Measurements from ENCODE around the gene LCNL1.
"Not testable (repeated sequence)": the region's sequence is repeated elsewhere in the genome, so short reads cannot be mapped to it uniquely, and the experiment has no call there.

Gene LCNL1

GRCh38 chr9:137026384-137026783 is 43.6 kb downstream of the LCNL1 start:
- DNase-seq, result no peak
- TF ChIP-seq GATA1 (IDR thresholded peaks at IDR 0.05; ENCODE audit: low read depth, low read length), result no peak

DNA sequence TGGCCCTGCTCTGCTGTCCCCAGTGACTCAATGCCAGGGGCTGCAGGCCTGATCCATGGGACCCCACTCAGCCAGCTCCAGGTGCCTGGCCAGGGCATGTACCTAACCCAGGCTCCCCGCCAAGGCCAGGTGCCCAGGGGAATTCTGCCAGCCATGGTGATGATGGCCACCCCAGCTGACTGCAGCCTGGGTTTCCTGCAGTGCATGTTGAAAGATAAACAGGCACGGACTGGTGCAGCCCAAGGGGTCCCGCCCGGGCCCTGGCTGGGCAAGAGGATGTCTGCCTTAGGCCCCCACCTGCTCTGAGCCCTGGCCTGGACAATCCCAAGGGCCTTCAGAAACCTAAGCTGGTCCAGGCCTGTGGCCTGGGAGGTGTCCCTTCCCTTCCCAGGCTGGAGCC is 44.0 kb downstream of the LCNL1 start:
- TF ChIP-seq POLR2A (IDR thresholded peaks at IDR 0.05; ENCODE audit: low read length) (no peak), GATA1 (IDR thresholded peaks at IDR 0.05; ENCODE audit: low read depth, low read length) (no peak)
- DNase-seq, result no peak

DNA sequence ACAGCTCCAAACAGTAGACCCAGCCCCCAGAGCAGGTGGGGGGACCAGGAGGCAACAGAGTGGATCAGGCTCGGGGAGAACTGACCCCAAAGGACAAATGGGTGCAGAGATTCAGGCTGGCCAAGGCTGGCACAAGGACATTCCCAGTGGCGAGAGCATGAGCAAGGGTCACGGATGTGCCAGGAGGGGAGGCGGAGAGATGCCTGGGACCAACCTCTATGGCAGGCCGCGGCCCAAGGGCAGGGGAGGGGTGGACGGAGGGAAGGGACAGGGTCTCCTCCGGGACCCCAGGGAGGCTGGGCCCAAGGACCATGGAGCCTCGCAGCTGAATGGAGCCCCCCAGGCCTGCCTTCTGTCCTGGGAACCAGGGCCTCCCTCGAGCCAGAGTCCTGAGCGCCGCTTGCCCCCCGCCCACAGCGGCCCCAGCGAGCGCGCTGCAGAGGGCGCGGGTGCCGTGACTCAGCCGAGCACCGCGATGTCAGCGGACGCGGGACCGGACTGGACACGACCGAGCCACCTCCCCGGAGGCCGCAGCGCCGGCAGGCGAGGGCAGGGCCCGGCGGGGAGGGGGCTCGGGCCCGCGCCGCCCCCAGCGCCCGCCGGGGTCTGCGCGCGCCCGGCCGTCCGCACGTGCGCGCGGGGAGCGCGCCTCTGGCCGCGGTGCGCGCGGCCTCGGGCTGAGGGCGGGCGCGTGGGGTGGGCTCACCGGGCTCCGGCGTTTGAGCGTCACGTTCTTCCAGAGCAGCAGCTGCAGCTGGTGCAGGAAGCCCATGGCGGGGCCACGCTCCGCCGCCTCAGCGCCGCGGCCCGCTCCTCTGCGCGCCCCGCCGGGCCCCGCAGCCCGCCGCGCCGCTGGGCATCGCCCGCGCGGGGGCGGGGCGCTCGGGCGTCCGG is 44.8 kb downstream of the LCNL1 start, which contains the start of gene ABCA2:
ABCA2 (minus strand) TSS at position 869 of the 894 bp plus-strand sequence; CDS start at position 772, 97 bp downstream.
- no peak for DNase-seq
- TF ChIP-seq POLR2A (IDR thresholded peaks at IDR 0.05; ENCODE audit: low read length), result no peak
- TF ChIP-seq GATA1 (IDR thresholded peaks at IDR 0.05; ENCODE audit: low read depth, low read length), result no peak

GRCh38 chr9:137028263-137029057 is 45.7 kb downstream of the LCNL1 start:
- TF ChIP-seq POLR2A (IDR thresholded peaks at IDR 0.05; ENCODE audit: low read length) (no peak), GATA1 (IDR thresholded peaks at IDR 0.05; ENCODE audit: low read depth, low read length) (no peak)
- peak; percentile 76 to 88 for DNase-seq

DNA sequence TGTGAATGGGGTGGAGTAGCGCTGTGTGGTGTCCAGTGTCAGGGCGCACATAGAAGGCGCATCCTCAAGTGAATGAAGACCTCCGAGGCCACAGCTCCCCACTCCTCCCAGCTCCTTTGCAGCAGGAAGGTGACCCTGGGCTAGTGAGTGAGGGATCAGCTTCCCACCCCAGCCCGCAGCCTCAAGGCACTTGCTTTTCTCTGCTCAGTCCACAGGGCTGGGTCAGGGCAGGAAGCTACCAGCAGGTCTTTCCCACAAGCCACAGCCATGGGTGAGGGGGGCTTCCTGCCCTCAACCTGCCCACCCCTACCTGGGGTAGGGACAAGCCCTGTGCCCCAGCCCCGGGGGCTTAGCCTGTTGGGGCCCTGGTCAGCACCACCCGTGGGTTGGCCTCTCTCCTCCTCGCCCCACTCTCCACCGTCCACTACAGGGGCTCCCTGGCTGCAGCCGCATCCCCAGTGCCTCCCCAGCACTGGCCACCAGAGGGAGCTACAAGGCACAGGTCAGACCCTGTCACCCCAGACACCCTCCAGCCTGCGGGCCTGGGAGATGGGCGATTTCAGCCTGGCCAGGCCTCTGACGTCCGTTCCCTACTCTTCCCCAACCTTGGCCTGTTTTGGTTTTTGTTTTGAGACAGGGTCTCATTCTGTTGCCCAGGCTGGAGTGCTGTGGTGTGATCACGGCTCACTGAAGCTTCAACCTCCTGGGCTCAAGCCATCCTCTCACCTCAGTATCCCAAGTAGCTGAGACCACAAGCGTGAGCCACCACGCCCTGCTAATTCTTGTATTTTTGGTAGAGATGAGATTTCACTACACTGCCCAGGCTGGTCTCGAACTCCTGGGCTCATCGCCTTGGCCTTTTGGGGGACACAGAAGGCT is 46.5 kb downstream of the LCNL1 start:
- TF ChIP-seq GATA1 (IDR thresholded peaks at IDR 0.05; ENCODE audit: low read depth, low read length) (no peak), POLR2A (IDR thresholded peaks at IDR 0.05; ENCODE audit: low read length) (no peak)
- DNase-seq, result peak; percentile 69 to 83

GRCh38 chr9:137030006-137030405 is 47.2 kb downstream of the LCNL1 start:
- no peak for DNase-seq
- TF ChIP-seq GATA1 (IDR thresholded peaks at IDR 0.05; ENCODE audit: low read depth, low read length) (no peak), POLR2A (IDR thresholded peaks at IDR 0.05; ENCODE audit: low read length) (no peak)

- no peak for DNase-seq
- TF ChIP-seq GATA1 (IDR thresholded peaks at IDR 0.05; ENCODE audit: low read depth, low read length) (no peak), POLR2A (IDR thresholded peaks at IDR 0.05; ENCODE audit: low read length) (no peak)
Observed at GRCh38 chr9:137030538-137031527, 48.0 kb downstream of the LCNL1 start.

- no peak for TF ChIP-seq GATA1 (IDR thresholded peaks at IDR 0.05; ENCODE audit: low read depth, low read length)
- TF ChIP-seq POLR2A (IDR thresholded peaks at IDR 0.05; ENCODE audit: low read length), result no peak
Observed at GRCh38 chr9:137031904-137032640, 49.3 kb downstream of the LCNL1 start, which contains the start of gene FUT7. FUT7 (minus strand) TSS chr9:137032088; CDS start chr9:137031991, 97 bp downstream.

DNA sequence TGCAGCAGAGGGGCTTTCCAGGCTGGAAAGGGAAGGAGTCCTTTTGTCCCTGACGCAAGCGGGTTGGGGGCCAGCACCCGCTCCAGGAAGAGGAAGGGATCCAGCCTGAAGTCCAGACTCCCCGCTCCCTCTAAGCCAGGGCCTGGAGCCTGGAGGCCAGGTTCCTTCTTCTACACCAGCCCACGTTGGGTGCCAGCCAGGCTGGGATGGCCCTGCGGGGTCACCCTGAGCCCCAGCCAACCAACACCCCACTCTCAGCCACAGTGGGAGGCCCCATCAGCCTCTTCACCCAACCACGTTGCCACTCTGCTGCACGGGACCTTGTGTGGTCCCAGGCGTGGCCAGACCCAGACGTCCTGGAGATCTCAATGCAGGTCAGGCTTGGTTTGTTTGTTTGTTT is 50.1 kb downstream of the LCNL1 start:
- TF ChIP-seq GATA1 (IDR thresholded peaks at IDR 0.05; ENCODE audit: low read depth, low read length) (no peak), POLR2A (IDR thresholded peaks at IDR 0.05; ENCODE audit: low read length) (no peak)
- DNase-seq, result no peak

More at GRCh38 chr9:137031904-137032640, 49.3 kb downstream of the LCNL1 start, which contains the start of gene FUT7:
- no peak for DNase-seq

DNA sequence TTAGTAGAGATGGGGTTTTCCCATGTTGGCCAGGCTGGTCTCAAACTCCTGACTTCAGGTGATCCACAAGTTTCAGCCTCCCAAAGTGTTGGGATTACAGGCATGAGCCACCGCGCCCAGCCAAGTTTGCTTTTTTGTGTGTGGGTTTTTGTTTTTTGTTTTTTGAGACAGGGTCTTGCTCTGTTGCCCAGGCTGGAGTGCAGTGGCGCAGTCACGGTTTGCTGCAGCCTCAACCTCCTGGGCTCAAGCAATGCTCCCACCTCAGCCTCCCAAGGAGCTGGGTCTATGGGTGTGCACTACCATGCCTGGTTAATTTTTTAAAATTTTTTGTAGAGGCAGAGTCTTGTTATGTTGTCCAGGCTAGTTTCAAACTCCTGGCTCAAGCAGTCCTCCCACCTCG is 50.7 kb downstream of the LCNL1 start:
- DNase-seq, result not testable (repeated sequence)

GRCh38 chr9:137034039-137034708 is 51.4 kb downstream of the LCNL1 start:
- no peak for TF ChIP-seq GATA1 (IDR thresholded peaks at IDR 0.05; ENCODE audit: low read depth, low read length)
- no peak for TF ChIP-seq POLR2A (IDR thresholded peaks at IDR 0.05; ENCODE audit: low read length)
- no peak for DNase-seq
